CD4-positive, alpha-beta T cell (primary cell): ENCODE results near the gene ZYG11B. TPM values are rescaled to one million over a fixed set of nuclear protein-coding genes. Genes with fewer than 3 reads are reported as not detected.

ENCODE experiments used
- ATAC-seq: fragments of 200-7000 bp; cut with Tn5 transposase; one replicate; pipeline ENCODE4 v1.10.0; 2022; ENCODE audit warnings: mild to moderate bottlenecking; ENCODE audit not compliant: poor library complexity
- CTCF ChIA-PET: fragments of 350-600 bp; sonication (Branson Sonifier 250); formaldehyde crosslinking; loops from one replicate; lab custom pipeline; 2021; ENCODE audit warnings: antibody characterized with exemption, inconsistent platforms; lab: Charles Lee
- POLR2A ChIA-PET: fragments of 350-600 bp; sonication (Branson Sonifier 250); formaldehyde crosslinking; loops from one replicate; lab custom pipeline; 2021; ENCODE audit warnings: antibody characterized with exemption, inconsistent platforms; lab: Charles Lee
- DNase-seq, 14 experiments: peaks; one replicate each; pipeline ENCODE4 v3.0.0-alpha.2; 2013 to 2020; ENCODE audit warnings: mixed read lengths in 2 of 14
- H3K27ac ChIP-seq, 2 donors: one replicate each; pipeline versions ENCODE4 v1.5.1 to v1.7.0; 2013; ENCODE audit warnings: low read length in 2 of 2, low read depth in 1 of 2, mild to moderate bottlenecking in 1 of 2
- H3K27me3 ChIP-seq, 2 experiments: 1 replicate in 1 of 2; 2 replicates in 1 of 2; pipeline versions ENCODE4 v1.6.1 to v1.7.0; 2013; ENCODE audit warnings: low read length in 2 of 2, control low read depth in 1 of 2, mild to moderate bottlenecking in 1 of 2, moderate library complexity in 1 of 2; ENCODE audit not compliant: insufficient read depth in 2 of 2, control insufficient read depth in 1 of 2
- H3K36me3 ChIP-seq: one replicate; pipeline ENCODE4 v1.6.1; 2013; ENCODE audit warnings: low read length, control low read depth; ENCODE audit not compliant: insufficient read depth
- H3K4me1 ChIP-seq: one replicate; pipeline ENCODE4 v1.6.1; 2013; ENCODE audit warnings: low read length, control low read depth; ENCODE audit not compliant: insufficient read depth
- H3K4me3 ChIP-seq: one replicate; pipeline ENCODE4 v1.5.1; 2013; ENCODE audit warnings: mild to moderate bottlenecking, low read length, moderate library complexity
- H3K9me3 ChIP-seq, 2 experiments: 1 replicate in 1 of 2; 2 replicates in 1 of 2; pipeline versions ENCODE4 v1.6.1 to v1.7.0; 2013; ENCODE audit warnings: low read length in 2 of 2, mild to moderate bottlenecking in 2 of 2, control low read depth in 1 of 2, moderate library complexity in 1 of 2; ENCODE audit not compliant: control insufficient read depth in 1 of 2, insufficient read depth in 1 of 2
- H3K27ac Mint-ChIP-seq: one replicate; pipeline ENCODE4 v1.8.0; 2020; ENCODE audit warnings: mixed read lengths
- H3K27me3 Mint-ChIP-seq: one replicate; pipeline ENCODE4 v1.8.0; 2021; ENCODE audit warnings: mixed read lengths
- H3K36me3 Mint-ChIP-seq: one replicate; pipeline ENCODE4 v1.8.0; 2021; ENCODE audit warnings: low read depth, mixed read lengths
- H3K4me1 Mint-ChIP-seq: one replicate; pipeline ENCODE4 v1.8.0; 2021; ENCODE audit warnings: low read depth, mixed read lengths
- H3K4me3 Mint-ChIP-seq: one replicate; pipeline ENCODE4 v1.8.0; 2020; ENCODE audit warnings: mild to moderate bottlenecking, mixed read lengths
- H3K9me3 Mint-ChIP-seq: one replicate; pipeline ENCODE4 v1.8.0; 2020; ENCODE audit warnings: mixed read lengths
- intact Hi-C, 2 experiments: fragments of 100-400 bp; cut with DNase I in 1 of 2; cut with micrococcal nuclease in 1 of 2; formaldehyde crosslinking; loops; one replicate each; pipeline versions ENCODE4 v1.15.1 to v1.9.0; 2023 to 2025; cut with DNase I, micrococcal nuclease
- total RNA-seq, 174 experiments: library from RNA in 2 of 174; stranded (reverse) in 2 of 174; gene quantifications; one replicate each; pipeline ENCODE4 v1.2.3 and lab custom pipeline; 2021 to 2026
- TF ChIP-seq, protein P1 (sequence below): fragments of 200-600 bp; IDR thresholded peaks from one replicate; pipeline ENCODE4 v1.8.0; 2022; ENCODE audit warnings: antibody characterized with exemption, mild to moderate bottlenecking

ZYG11B gene
- total RNA-seq, 2 experiments from 2014 or later, result 14.1 to 16.1 TPM

- no peaks in the 10 kb centered on the region for H3K4me1 Mint-ChIP-seq
- Histone ChIP-seq H3K4me3 (no peak overlapping the region), H3K27ac (no peak overlapping the region), H3K4me1 (no peaks in the 10 kb centered on the region), H3K36me3 (no peaks in the 10 kb centered on the region), H3K9me3 (no peaks in the 10 kb centered on the region), H3K27me3 (no peaks in the 10 kb centered on the region)
- H3K4me3 Mint-ChIP-seq, result no peak overlapping the region
- intact Hi-C loops, result no loop called here
- H3K9me3 Mint-ChIP-seq, result no peaks in the 10 kb centered on the region
- TF ChIP-seq, protein P1, sequence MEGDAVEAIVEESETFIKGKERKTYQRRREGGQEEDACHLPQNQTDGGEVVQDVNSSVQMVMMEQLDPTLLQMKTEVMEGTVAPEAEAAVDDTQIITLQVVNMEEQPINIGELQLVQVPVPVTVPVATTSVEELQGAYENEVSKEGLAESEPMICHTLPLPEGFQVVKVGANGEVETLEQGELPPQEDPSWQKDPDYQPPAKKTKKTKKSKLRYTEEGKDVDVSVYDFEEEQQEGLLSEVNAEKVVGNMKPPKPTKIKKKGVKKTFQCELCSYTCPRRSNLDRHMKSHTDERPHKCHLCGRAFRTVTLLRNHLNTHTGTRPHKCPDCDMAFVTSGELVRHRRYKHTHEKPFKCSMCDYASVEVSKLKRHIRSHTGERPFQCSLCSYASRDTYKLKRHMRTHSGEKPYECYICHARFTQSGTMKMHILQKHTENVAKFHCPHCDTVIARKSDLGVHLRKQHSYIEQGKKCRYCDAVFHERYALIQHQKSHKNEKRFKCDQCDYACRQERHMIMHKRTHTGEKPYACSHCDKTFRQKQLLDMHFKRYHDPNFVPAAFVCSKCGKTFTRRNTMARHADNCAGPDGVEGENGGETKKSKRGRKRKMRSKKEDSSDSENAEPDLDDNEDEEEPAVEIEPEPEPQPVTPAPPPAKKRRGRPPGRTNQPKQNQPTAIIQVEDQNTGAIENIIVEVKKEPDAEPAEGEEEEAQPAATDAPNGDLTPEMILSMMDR, result no peak
- no peaks in the 10 kb centered on the region for H3K36me3 Mint-ChIP-seq
- H3K27me3 Mint-ChIP-seq, result peaks cover 1% of the 10 kb centered on the region
- CTCF ChIA-PET, result no interaction called here
- DNase-seq (no peak), ATAC-seq (no peak)
- H3K27ac Mint-ChIP-seq, result no peak overlapping the region
- POLR2A ChIA-PET, result no interaction called here
These were observed 150.6 kb downstream of the ZYG11B start for GRCh38 chr1:52876843-52877242.

Other genes with a start within 250 kb of the ZYG11B start
- gene TUT4, start 173.4 kb upstream of the ZYG11B start, total RNA-seq, result 100 to 1,000 TPM; 141 to 147 TPM
- gene GPX7, start 124.1 kb upstream of the ZYG11B start, total RNA-seq, result 10 to 100 TPM; 11.7 to 12.5 TPM
- 10 to 100 TPM; 25.9 to 28.4 TPM for gene SHISAL2A, start 93.3 kb upstream of the ZYG11B start, total RNA-seq
- 1 to 10 TPM in 1 of 2 experiments, under 1 TPM in 1; 0.99 to 1.1 TPM for gene COA7, start 28.1 kb upstream of the ZYG11B start, total RNA-seq
- under 1 TPM; 0.11 to 0.16 TPM for gene ZYG11A, start 116.3 kb downstream of the ZYG11B start, total RNA-seq
- 100 to 1,000 TPM; 121 to 140 TPM for gene ECHDC2, start 195.3 kb downstream of the ZYG11B start, total RNA-seq
- gene SCP2, start 200.8 kb downstream of the ZYG11B start, total RNA-seq, result 10 to 100 TPM; 22.7 to 27.0 TPM